GM21390 (cell line): Measurements from ENCODE around the gene DHPS.
"Not testable (repeated sequence)": the region's sequence is repeated elsewhere in the genome, so short reads cannot be mapped to it uniquely, and the experiment has no call there.

Source experiments
- ATAC-seq: cut with Tn5 transposase; IDR thresholded peaks from one replicate; pipeline ENCODE4 v1.9.1; 2021; ENCODE audit not compliant: unreplicated experiment

The DHPS gene

GRCh38 chr19:12681074-12681987 is at the start of gene DHPS:
Gene DHPS (minus strand): TSS chr19:12681880. CDS start chr19:12681766, 114 bp downstream.
- peak; percentile 52 for ATAC-seq

- ATAC-seq: no peak
Observed at GRCh38 chr19:12731337-12731736, 49.7 kb upstream of the DHPS start.

GRCh38 chr19:12730064-12730463 is 48.4 kb upstream of the DHPS start:
- ATAC-seq: no peak

- no peak for ATAC-seq
Observed at GRCh38 chr19:12727745-12728433, 46.2 kb upstream of the DHPS start.

GRCh38 chr19:12726988-12727316 is 45.3 kb upstream of the DHPS start:
- no peak for ATAC-seq

- not testable (repeated sequence) for ATAC-seq
Observed at GRCh38 chr19:12725612-12726011, 43.9 kb upstream of the DHPS start.

GRCh38 chr19:12723641-12724426 is 42.2 kb upstream of the DHPS start, which contains the start of gene TNPO2:
Gene TNPO2 (minus strand): TSS chr19:12723932. CDS start chr19:12720977, 2,955 bp downstream.
- no peak for ATAC-seq

GRCh38 chr19:12723381-12723640 is 41.6 kb upstream of the DHPS start:
- no peak for ATAC-seq

GRCh38 chr19:12722566-12723380 is 41.1 kb upstream of the DHPS start:
- peak; percentile 70 for ATAC-seq

- ATAC-seq: no peak
Observed at GRCh38 chr19:12721656-12722565, 40.2 kb upstream of the DHPS start.

GRCh38 chr19:12720851-12721655 is 39.4 kb upstream of the DHPS start:
- no peak for ATAC-seq

- ATAC-seq: no peak
Observed at GRCh38 chr19:12720296-12720695, 38.6 kb upstream of the DHPS start.

- ATAC-seq: no peak
Observed at GRCh38 chr19:12715929-12716328, 34.2 kb upstream of the DHPS start.

- ATAC-seq: no peak
Observed at GRCh38 chr19:12715102-12715501, 33.4 kb upstream of the DHPS start.

GRCh38 chr19:12713304-12713703 is 31.6 kb upstream of the DHPS start:
- not testable (repeated sequence) for ATAC-seq

GRCh38 chr19:12712077-12712476 is 30.4 kb upstream of the DHPS start:
- ATAC-seq: not testable (repeated sequence)

- no peak for ATAC-seq
Observed at GRCh38 chr19:12711187-12711586, 29.5 kb upstream of the DHPS start.

GRCh38 chr19:12708641-12709040 is 27.0 kb upstream of the DHPS start:
- ATAC-seq: no peak

- ATAC-seq: no peak
Observed at GRCh38 chr19:12706332-12706718, 24.6 kb upstream of the DHPS start.
